K562 (cell line): ENCODE results near the gene ARHGEF10L. TPM values are rescaled to one million over a fixed set of nuclear protein-coding genes. Genes with fewer than 3 reads are reported as not detected.
A peak's percentile ranks its signal among the peaks of the same experiment; 100 is the strongest.

Source experiments
- ATAC-seq: fragments of 200-7000 bp; cut with Tn5 transposase; 3 replicates; pipeline ENCODE4 v1.9.1; 2020; ENCODE audit warnings: moderate library complexity
- BruUV-seq: library from RNA; stranded (reverse); fragments of 400-500 nt; replicated peaks from 2 replicates; lab custom pipeline; 2021; lab: Mats Ljungman, UMichigan
- CTCF ChIA-PET: fragments of 300-600 bp; formaldehyde crosslinking; extraction: SDS; loops from one replicate; lab custom pipeline; 2021; ENCODE audit warnings: low intra/inter-chr PET ratio; lab: Yijun Ruan, JAX
- POLR2A ChIA-PET: fragments of 300-600, 350-650 bp; sonication (Branson Sonifier 250); formaldehyde crosslinking; extraction: SDS; loops from one replicate; lab custom pipeline; 2021; ENCODE audit warnings: antibody characterized with exemption, inconsistent platforms; lab: Yijun Ruan, JAX
- DNase-seq, 4 experiments: peaks; one replicate each; pipeline versions ENCODE4 v3.0.0 to v3.0.0-alpha.2; 2011 to 2018; ENCODE audit warnings: low spot score in 3 of 4, mixed read lengths in 3 of 4; ENCODE audit errors: extremely low read depth in 1 of 4
- FAIRE-seq: peaks from 2 replicates; lab custom pipeline; 2011; peaks lifted over from hg19 to GRCh38; lab: Jason Lieb, UNC
- H2AFZ ChIP-seq: 2 replicates; pipeline ENCODE4 v1.6.0; 2011; ENCODE audit warnings: low read depth, low read length, control low read depth, inconsistent platforms
- H3K27ac ChIP-seq: fragments of 200-600 bp; 3 replicates; pipeline ENCODE4 v1.8.0; 2011; ENCODE audit warnings: low read depth, mild to moderate bottlenecking, control low read depth, inconsistent platforms, low read length, moderate library complexity, mixed read lengths; ENCODE audit errors: extremely low read depth
- H3K27me3 ChIP-seq, 2 experiments: fragments of 300-600 bp in 1 of 2; 2 replicates in 1 of 2; 3 replicates in 1 of 2; pipeline versions ENCODE4 v1.6.0 to v1.8.0; 2011; ENCODE audit warnings: inconsistent platforms in 2 of 2, low read length in 2 of 2, mild to moderate bottlenecking in 1 of 2, mixed read lengths in 1 of 2, moderate library complexity in 1 of 2; ENCODE audit not compliant: control insufficient read depth in 2 of 2, insufficient read depth in 2 of 2
- H3K36me3 ChIP-seq: fragments of 300-600 bp; 3 replicates; pipeline ENCODE4 v1.8.0; 2011; ENCODE audit warnings: mild to moderate bottlenecking, low read length, inconsistent platforms; ENCODE audit not compliant: control insufficient read depth, insufficient read depth
- H3K4me1 ChIP-seq, 2 experiments: fragments of 200-600 bp in 1 of 2; replicated peaks in 1 of 2; 2 replicates in 1 of 2; 3 replicates in 1 of 2; pipeline versions ENCODE4 v1.5.1 to v1.8.0; 2011; ENCODE audit warnings: inconsistent platforms in 2 of 2, low read length in 2 of 2, mild to moderate bottlenecking in 1 of 2, mixed read lengths in 1 of 2, moderate library complexity in 1 of 2; ENCODE audit not compliant: control insufficient read depth in 2 of 2, insufficient read depth in 2 of 2
- H3K4me2 ChIP-seq: 2 replicates; pipeline ENCODE4 v1.6.1; 2011; ENCODE audit warnings: low read length, control low read depth, inconsistent platforms, mixed read lengths; ENCODE audit not compliant: insufficient read depth
- H3K4me3 ChIP-seq: fragments of 200-600 bp; sonication (generic), shearing (Covaris generic); 2 replicates; pipeline ENCODE4 v1.5.1; 2016; ENCODE audit warnings: control low read depth, inconsistent platforms
- H3K79me2 ChIP-seq: fragments of 200-600 bp; 3 replicates; pipeline ENCODE4 v1.8.0; 2011; ENCODE audit warnings: low read length, inconsistent platforms; ENCODE audit not compliant: control insufficient read depth, insufficient read depth
- H3K9ac ChIP-seq, 2 experiments: 2 replicates each; pipeline versions ENCODE4 v1.6.0 to v1.6.1; 2011; ENCODE audit warnings: low read depth in 2 of 2, low read length in 2 of 2, control low read depth in 1 of 2, inconsistent platforms in 1 of 2, mild to moderate bottlenecking in 1 of 2, mixed read lengths in 1 of 2; ENCODE audit not compliant: insufficient read depth in 1 of 2
- H3K9me1 ChIP-seq: one replicate; pipeline ENCODE4 v1.6.0; 2011; ENCODE audit warnings: inconsistent platforms, mild to moderate bottlenecking, low read length, moderate library complexity; ENCODE audit not compliant: control insufficient read depth, insufficient read depth
- H3K9me3 ChIP-seq: replicated peaks from 2 replicates; pipeline ENCODE4 v1.5.1; 2011; ENCODE audit warnings: low read depth, low read length, inconsistent platforms; ENCODE audit not compliant: control insufficient read depth, insufficient read depth
- H4K20me1 ChIP-seq: replicated peaks from 2 replicates; pipeline ENCODE4 v1.6.1; 2011; ENCODE audit warnings: low read length, inconsistent platforms, mixed read lengths; ENCODE audit not compliant: control insufficient read depth, insufficient read depth
- ZNF3 ChIP-seq: fragments of 250-450 bp; sonication (Bioruptor Pico); IDR thresholded peaks from 2 replicates; pipeline ENCODE4 v1.5.0; 2021; ENCODE audit warnings: mild to moderate bottlenecking, moderate library complexity
- ZNF583 ChIP-seq: fragments of 250-450 bp; sonication (Bioruptor Pico); IDR thresholded peaks from 2 replicates; pipeline ENCODE4 v1.4.0; 2020
- WGBS: fragments of 100-300 bp; shearing (Covaris generic); methylation state at CpG from one replicate; pipeline ENCODE4 v1.1.6; 2016; ENCODE audit warnings: low coverage, mixed read lengths; ENCODE audit not compliant: insufficient coverage; ENCODE audit errors: missing lambda C conversion rate; 5-methylcytosine and 5-hydroxymethylcytosine counted together
- in situ Hi-C: fragments of 300-500 bp; cut with MboI; formaldehyde crosslinking; loops from 4 replicates; pipeline ENCODE4 v1.15.0; 2018; ENCODE audit warnings: inconsistent platforms, mixed read lengths
- intact Hi-C: fragments of 100-400 bp; cut with micrococcal nuclease; formaldehyde crosslinking; loops from 2 replicates; pipeline ENCODE4 v1.14.2; 2022
- polyA plus RNA-seq, 8 experiments: library from polyadenylated mRNA; depleted of rRNA in 4 of 8; stranded (reverse) in 5 of 8; unstranded in 3 of 8; fragments of >200 nt; fragmentation: Nextera tagmentation in 2 of 8; fragmentation: Illumina TruSeq in 1 of 8; extraction: Ambion mirVana in 2 of 8; extraction: Trizol in 1 of 8; gene quantifications; 2 replicates each; pipeline versions ENCODE4 v1.2.1 to v1.2.3, GENCODE V29; 2011 to 2014; ENCODE audit warnings: inconsistent platforms in 1 of 8, missing spikeins in 1 of 8
- total RNA-seq, 7 experiments: library from RNA; depleted of rRNA in 6 of 7; stranded (reverse); fragments of >200 nt in 6 of 7; fragmentation: Illumina TruSeq in 2 of 7; extraction: Trizol in 2 of 7; gene quantifications; 2 replicates each; pipeline versions ENCODE4 v1.2.1 to v1.2.3, GENCODE V29; 2011 to 2021; ENCODE audit warnings: low replicate concordance in 1 of 7

Gene ARHGEF10L
- total and polyA plus RNA-seq, 9 of the 15 experiments (the other 6 are each of a cell fraction or from before 2014, with no cell fraction given), result 0.09 to 0.13 TPM; not detected in 7

DNA sequence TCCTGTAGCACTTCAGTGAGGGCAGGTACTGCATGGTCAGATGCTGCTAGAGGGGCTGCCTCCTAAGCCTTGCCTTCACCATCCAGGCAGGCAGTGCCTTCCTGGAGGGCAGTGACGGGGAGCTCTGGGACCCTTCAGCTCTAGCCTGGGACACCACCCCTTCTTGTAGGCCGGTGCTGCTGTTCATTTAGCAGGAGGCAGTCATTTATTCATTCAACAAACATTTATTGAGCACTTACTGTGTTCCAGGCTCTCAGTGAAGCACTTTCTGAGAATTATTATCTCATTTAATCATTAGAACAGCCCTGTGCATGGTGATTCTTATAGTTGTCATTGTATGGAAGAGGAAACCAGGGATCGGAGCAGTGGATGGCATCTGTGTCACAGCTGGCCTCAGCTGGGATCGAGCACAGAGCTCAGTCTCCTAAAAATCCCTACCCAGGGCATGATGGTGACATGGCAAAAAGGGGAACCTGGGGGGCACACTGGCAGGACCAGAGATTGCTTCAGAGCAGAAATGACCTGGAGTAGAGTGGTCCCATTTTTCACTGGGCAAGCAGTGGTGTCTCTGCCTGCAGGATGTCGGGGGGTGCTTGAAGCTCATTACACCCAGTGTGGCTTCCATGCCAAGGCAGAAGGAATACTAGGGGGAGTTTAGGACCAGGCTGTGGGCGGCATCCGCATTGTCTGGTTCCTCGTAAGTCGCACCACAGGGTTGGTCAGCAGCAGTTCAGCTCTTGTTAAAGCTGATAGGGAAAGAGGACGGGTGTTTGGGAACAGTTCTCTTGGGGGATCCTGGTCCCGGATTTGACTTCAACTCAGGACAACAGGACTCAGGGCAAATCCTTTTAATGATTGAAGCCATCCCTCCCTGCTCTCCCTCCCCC lies 28.8 kb downstream of the ARHGEF10L start:
- Histone ChIP-seq H2AFZ (no peak overlapping the region), H3K27ac (no peak overlapping the region), H4K20me1 (peaks cover 35% of the 10 kb centered on the region), H3K9me1 (no peaks in the 10 kb centered on the region), H3K27me3 (peaks cover 14 to 83% of the 10 kb centered on the region in 2 experiments; a peak in 4 of 5 replicates), H3K36me3 (no peaks in the 10 kb centered on the region), H3K79me2 (no peaks in the 10 kb centered on the region), H3K9me3 (no peaks in the 10 kb centered on the region), H3K4me2 (no peak overlapping the region), H3K4me1 (peaks cover 6 to 10% of the 10 kb centered on the region in 2 experiments; a peak in 4 of 5 replicates), H3K4me3 (no peak overlapping the region), H3K9ac (no peak overlapping the region)
- in situ Hi-C loops (no loop called here), intact Hi-C loops (no loop called here)
- BruUV-seq, result no TSS peak
- CTCF ChIA-PET, result no interaction called here
- FAIRE-seq (no peak), DNase-seq (no peak), ATAC-seq (no peak)
- WGBS, result 7% methylated on average over 11 of the region's 11 CpGs
- POLR2A ChIA-PET, result interaction anchor here (0.6 to 1.1 kb wide), 2 partner anchors 16 to 20 kb away, joined by 3 read pairs; no protein-coding TSS in a partner anchor
- TF ChIP-seq ZNF583 (CRISPR knock-in tag) (no peak), ZNF3 (CRISPR knock-in tag) (peak; percentile 79)
